ENCODE measurements around the gene DERA. TPM values are rescaled to one million over a fixed set of nuclear protein-coding genes. Genes with fewer than 3 reads are reported as not detected.

The DERA gene
- total and polyA plus RNA-seq, 2 of the 8 experiments (the other 6 are each of a cell fraction or from before 2014, with no cell fraction given), result 13.1 to 17.1 TPM

DNA sequence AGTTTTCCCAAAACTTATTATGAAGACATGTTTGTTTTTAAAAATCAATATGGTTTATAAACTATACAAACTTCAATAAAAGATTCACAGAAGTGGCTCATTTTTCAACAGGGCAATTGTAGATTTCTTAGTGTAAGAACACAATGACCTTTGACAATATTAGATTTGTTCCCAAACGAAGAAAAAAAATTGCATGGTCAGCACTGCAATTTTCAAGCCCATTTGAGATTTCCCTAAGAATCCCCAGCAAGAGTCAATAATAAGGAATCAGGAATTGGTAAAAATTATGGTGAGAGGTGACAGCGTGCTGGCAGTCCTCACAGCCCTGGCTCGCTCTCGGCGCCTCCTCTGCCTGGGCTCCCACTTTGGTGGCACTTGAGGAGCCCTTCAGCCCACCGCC, 145.8 kb downstream of the DERA start:
- Histone ChIP-seq H3K4ac (replicated peaks; ENCODE audit: insufficient read length, low read depth, low read length) (no peak overlapping the region), H4K5ac (ENCODE audit: insufficient read length, low read depth, low read length) (no peak overlapping the region), H3K23ac (ENCODE audit: insufficient read length) (no peak overlapping the region), H2BK20ac (ENCODE audit: low read length) (no peak overlapping the region), H2BK120ac (replicated peaks; ENCODE audit: low read depth, low read length) (no peak overlapping the region), H3K27me3 (replicated peaks in 1 of 4; ENCODE audit: control insufficient read depth in 3 of 4, extremely low read depth in 1 of 4, insufficient read depth in 3 of 4, low read length in 3 of 4) (no peaks in the 10 kb centered on the region), H3K4me3 (ENCODE audit: extremely low read depth in 1 of 4, insufficient read depth in 2 of 4, low read depth in 3 of 4, low read length in 4 of 4) (no peak overlapping the region), H2BK15ac (ENCODE audit: low read length) (no peak overlapping the region), H3K14ac (ENCODE audit: insufficient read length) (no peak overlapping the region), H2AK5ac (ENCODE audit: low read depth, low read length) (no peak overlapping the region), H3K9ac (replicated peaks in 1 of 4; ENCODE audit: extremely low read depth in 1 of 4, low read depth in 3 of 4, low read length in 3 of 4) (no peak overlapping the region), H2BK5ac (ENCODE audit: low read depth, low read length) (no peak overlapping the region), H4K8ac (ENCODE audit: extremely low read depth, insufficient read depth, low read length) (no peak overlapping the region), H3K36me3 (ENCODE audit: control insufficient read depth in 2 of 4, insufficient read depth in 4 of 4, low read length in 3 of 4) (no peaks in the 10 kb centered on the region), H4K91ac (replicated peaks; ENCODE audit: insufficient read length, low read length) (no peak overlapping the region), H3K4me2 (ENCODE audit: insufficient read depth in 1 of 2, low read depth in 2 of 2, low read length in 2 of 2) (no peak overlapping the region), H3K4me1 (replicated peaks in 1 of 4; ENCODE audit: control insufficient read depth in 3 of 4, insufficient read depth in 4 of 4, low read length in 3 of 4) (no peaks in the 10 kb centered on the region), H3K56ac (replicated peaks; ENCODE audit: insufficient read length, low read depth, low read length) (no peak overlapping the region), H3K79me1 (ENCODE audit: low read depth, low read length) (no peaks in the 10 kb centered on the region), H3K27ac (ENCODE audit: low read depth, low read length) (no peak overlapping the region), H4K20me1 (replicated peaks in 1 of 2; ENCODE audit: control insufficient read depth in 1 of 2, insufficient read depth in 2 of 2, low read length in 2 of 2) (no peaks in the 10 kb centered on the region), H2BK12ac (ENCODE audit: low read depth, low read length) (no peak overlapping the region), H3K79me2 (ENCODE audit: control insufficient read depth in 1 of 2, insufficient read depth in 2 of 2, low read length in 2 of 2) (no peaks in the 10 kb centered on the region), H3K18ac (ENCODE audit: extremely low read depth, low read length) (no peak overlapping the region), H3K9me3 (ENCODE audit: insufficient read depth in 2 of 2, low read depth in 1 of 2, low read length in 1 of 2) (no peaks in the 10 kb centered on the region), H2AFZ (ENCODE audit: low read length) (no peak overlapping the region), H3K23me2 (ENCODE audit: low read depth, low read length) (no peaks in the 10 kb centered on the region)
- TF ChIP-seq HDAC6 (IDR thresholded peaks at IDR 0.05; ENCODE audit: low read depth, low read length) (no peak), E2F6 (IDR thresholded peaks at IDR 0.05) (no peak), KDM4A (IDR thresholded peaks at IDR 0.05; ENCODE audit: low read depth, low read length, severe bottlenecking) (no peak), EGR1 (IDR thresholded peaks at IDR 0.05; ENCODE audit: borderline replicate concordance, low read depth, low read length) (no peak)
- POLR2A ChIA-PET (ENCODE audit: partially characterized antibody), result no interaction called here
- 97% methylated on average over 5 of the region's 6 CpGs; no CpG with 5 or more reads in 1 of the 2 experiments for WGBS, 2 experiments (ENCODE audit: extremely low coverage in 1 of 2, insufficient coverage in 1 of 2, insufficient read length in 1 of 2, insufficient replicate concordance in 2 of 2, low coverage in 1 of 2, low lambda C conversion rate in 2 of 2, missing lambda C conversion rate in 1 of 2)
- FAIRE-seq (no peak), DNase-seq (ENCODE audit: low read depth in 1 of 2, low spot score in 2 of 2) (no peak)
- CTCF ChIA-PET (ENCODE audit: partially characterized antibody), result interaction anchor here (0.8 to 1.2 kb wide), 2 partner anchors 15 to 30 kb away, joined by 3 read pairs; no protein-coding TSS in a partner anchor
